ENCODE data around the gene GFER.
"Not testable (repeated sequence)": the region's sequence is repeated elsewhere in the genome, so short reads cannot be mapped to it uniquely, and the experiment has no call there.

The GFER gene

GRCh38 chr16:1983544-1984346 is at the start of gene GFER:
Gene GFER, plus strand, starts transcription at chr16:1984193. Its CDS starts 26 bp downstream, at chr16:1984219.
- Mint-ChIP-seq H3K4me3 (peak within 1 kb of the TSS; percentile 87 to 88 (median 87)), H3K4me1 (peaks cover 29% of the 10 kb centered on the region), H3K27me3 (ENCODE audit: low read depth) (peaks cover 61% of the 10 kb centered on the region), H3K36me3 (ENCODE audit: low read depth) (peaks cover 12% of the 10 kb centered on the region), H3K9me3 (no peaks in the 10 kb centered on the region), H3K27ac (peak within 1 kb of the TSS; percentile 46 to 88 (median 57))
- peak; percentile 26 to 57 (median 44) for TF ChIP-seq CTCF (IDR thresholded peaks at IDR 0.05; ENCODE audit: unreplicated experiment in 3 of 3)

GRCh38 chr16:1936945-1937479 is 47.0 kb upstream of the GFER start:
- TF ChIP-seq CTCF (IDR thresholded peaks at IDR 0.05; ENCODE audit: unreplicated experiment in 3 of 3), result no peak
- H3K4me3 Mint-ChIP-seq, result no peak overlapping the region
- H3K27ac Mint-ChIP-seq, result no peak overlapping the region
- H3K4me1 Mint-ChIP-seq, result peaks cover 6% of the 10 kb centered on the region
- peaks cover 13% of the 10 kb centered on the region for H3K36me3 Mint-ChIP-seq (ENCODE audit: low read depth)
- H3K9me3 Mint-ChIP-seq, result no peaks in the 10 kb centered on the region
- no peaks in the 10 kb centered on the region for H3K27me3 Mint-ChIP-seq (ENCODE audit: low read depth)

GRCh38 chr16:1938316-1938715 is 45.7 kb upstream of the GFER start:
- peak overlapping the region in 1 of 3 experiments; percentile 70 for H3K27ac Mint-ChIP-seq
- H3K4me3 Mint-ChIP-seq, result no peak overlapping the region
- H3K27me3 Mint-ChIP-seq (ENCODE audit: low read depth), result no peaks in the 10 kb centered on the region
- peaks cover 6% of the 10 kb centered on the region for H3K4me1 Mint-ChIP-seq
- H3K36me3 Mint-ChIP-seq (ENCODE audit: low read depth), result peaks cover 13% of the 10 kb centered on the region
- no peaks in the 10 kb centered on the region for H3K9me3 Mint-ChIP-seq
- TF ChIP-seq CTCF (IDR thresholded peaks at IDR 0.05; ENCODE audit: unreplicated experiment in 3 of 3), result no peak

GRCh38 chr16:1938910-1939309 is 45.1 kb upstream of the GFER start:
- H3K27ac Mint-ChIP-seq, result peak overlapping the region in 1 of 3 experiments; percentile 70
- TF ChIP-seq CTCF (IDR thresholded peaks at IDR 0.05; ENCODE audit: unreplicated experiment in 3 of 3), result no peak
- H3K4me3 Mint-ChIP-seq, result peak overlapping the region in 2 of 3 experiments; percentile 25 to 27
- H3K4me1 Mint-ChIP-seq, result peaks cover 6% of the 10 kb centered on the region
- H3K36me3 Mint-ChIP-seq (ENCODE audit: low read depth), result peaks cover 13% of the 10 kb centered on the region
- H3K9me3 Mint-ChIP-seq, result no peaks in the 10 kb centered on the region
- H3K27me3 Mint-ChIP-seq (ENCODE audit: low read depth), result no peaks in the 10 kb centered on the region

GRCh38 chr16:1939833-1940232 is 44.2 kb upstream of the GFER start:
- Mint-ChIP-seq H3K4me3 (peak overlapping the region in 1 of 3 experiments; percentile 93), H3K27ac (peak overlapping the region in 1 of 3 experiments; percentile 82), H3K36me3 (ENCODE audit: low read depth) (peaks cover 13% of the 10 kb centered on the region)
- not testable (repeated sequence) for H3K4me1 Mint-ChIP-seq; H3K27me3 Mint-ChIP-seq (ENCODE audit: low read depth); H3K9me3 Mint-ChIP-seq

GRCh38 chr16:1940273-1941161 is 43.5 kb upstream of the GFER start:
- Mint-ChIP-seq H3K4me3 (peak overlapping the region; percentile 48 to 93 (median 49)), H3K9me3 (no peaks in the 10 kb centered on the region), H3K27me3 (ENCODE audit: low read depth) (no peaks in the 10 kb centered on the region), H3K4me1 (peaks cover 6% of the 10 kb centered on the region), H3K36me3 (ENCODE audit: low read depth) (peaks cover 13% of the 10 kb centered on the region), H3K27ac (peak overlapping the region in 2 of 3 experiments; percentile 18 to 82)
- TF ChIP-seq CTCF (IDR thresholded peaks at IDR 0.05; ENCODE audit: unreplicated experiment in 3 of 3), result no peak
